ENCODE data around the gene KIAA2012.

- TF ChIP-seq L3MBTL2 (conservative IDR thresholded peaks at IDR 0.05) (no peak), FOXM1 (IDR thresholded peaks at IDR 0.05; ENCODE audit: borderline replicate concordance) (no peak), SP1 (IDR thresholded peaks at IDR 0.05) (no peak)
These were observed 96.1 kb downstream of the KIAA2012 start for GRCh38 chr2:202169131-202169530.
